Bronchial epithelial cell (primary cell): Measurements from ENCODE around the gene DUSP3. TPM values are rescaled to one million over a fixed set of nuclear protein-coding genes. Genes with fewer than 3 reads are reported as not detected.
A peak's percentile ranks its signal among the peaks of the same experiment; 100 is the strongest.

Experiments
- DNase-seq: peaks from one replicate; pipeline ENCODE4 v3.0.0-alpha.2; 2010; ENCODE audit warnings: low read depth
- FAIRE-seq: peaks from 2 replicates; lab custom pipeline; 2011; peaks lifted over from hg19 to GRCh38; lab: Jason Lieb, UNC
- H3K27me3 ChIP-seq: 2 replicates; pipeline ENCODE4 v1.5.1; 2011; ENCODE audit warnings: low read length; ENCODE audit not compliant: control insufficient read depth, insufficient read depth
- H3K36me3 ChIP-seq: 2 replicates; pipeline ENCODE4 v1.5.1; 2011; ENCODE audit warnings: low read length; ENCODE audit not compliant: control insufficient read depth, insufficient read depth
- H3K4me3 ChIP-seq: 2 replicates; pipeline ENCODE4 v1.5.1; 2011; ENCODE audit warnings: mild to moderate bottlenecking, low read depth, low read length, control low read depth
- total RNA-seq: library from RNA; depleted of rRNA; stranded (reverse); fragments of >200 nt; gene quantifications from 2 replicates; pipeline ENCODE4 v1.2.1, GENCODE V29; 2014
- TF ChIP-seq, protein P1 (sequence below): IDR thresholded peaks from 2 replicates; pipeline ENCODE4 v1.5.1; 2011; ENCODE audit warnings: mild to moderate bottlenecking, moderate library complexity, low read length, control low read depth, inconsistent platforms; ENCODE audit not compliant: insufficient read depth, severe bottlenecking

Gene DUSP3
- total RNA-seq, 1 donor from 2014 or later, result 36.9 TPM

DNA sequence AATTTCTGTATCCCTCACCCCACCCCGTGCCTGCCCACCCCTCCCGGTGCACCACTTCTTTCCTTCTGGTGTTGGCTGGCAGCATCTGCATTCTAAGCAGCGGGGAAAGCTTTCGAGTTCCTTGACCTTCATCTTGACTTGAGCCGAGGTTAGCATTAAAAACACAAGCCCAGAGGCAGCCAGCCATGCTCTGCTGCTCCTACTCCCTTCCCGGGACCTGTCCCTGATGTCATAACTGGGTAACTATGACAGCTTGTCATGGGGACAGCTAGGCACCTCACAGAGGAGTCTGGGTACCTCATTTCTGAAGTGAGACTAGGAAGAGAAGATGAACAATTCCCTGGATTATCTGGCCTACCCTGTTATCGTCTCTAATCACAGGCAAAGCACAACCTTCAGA, 1.4 kb upstream of the DUSP3 start, which contains the start of gene CFAP97D1:
Gene CFAP97D1 (plus strand): TSS at position 301 of the 400 bp plus-strand sequence. CDS start 28 bp downstream, at position 329.
- DNase-seq, result no peak
- H3K27me3 ChIP-seq, result no peaks in the 10 kb centered on the region
- TF ChIP-seq, protein P1, sequence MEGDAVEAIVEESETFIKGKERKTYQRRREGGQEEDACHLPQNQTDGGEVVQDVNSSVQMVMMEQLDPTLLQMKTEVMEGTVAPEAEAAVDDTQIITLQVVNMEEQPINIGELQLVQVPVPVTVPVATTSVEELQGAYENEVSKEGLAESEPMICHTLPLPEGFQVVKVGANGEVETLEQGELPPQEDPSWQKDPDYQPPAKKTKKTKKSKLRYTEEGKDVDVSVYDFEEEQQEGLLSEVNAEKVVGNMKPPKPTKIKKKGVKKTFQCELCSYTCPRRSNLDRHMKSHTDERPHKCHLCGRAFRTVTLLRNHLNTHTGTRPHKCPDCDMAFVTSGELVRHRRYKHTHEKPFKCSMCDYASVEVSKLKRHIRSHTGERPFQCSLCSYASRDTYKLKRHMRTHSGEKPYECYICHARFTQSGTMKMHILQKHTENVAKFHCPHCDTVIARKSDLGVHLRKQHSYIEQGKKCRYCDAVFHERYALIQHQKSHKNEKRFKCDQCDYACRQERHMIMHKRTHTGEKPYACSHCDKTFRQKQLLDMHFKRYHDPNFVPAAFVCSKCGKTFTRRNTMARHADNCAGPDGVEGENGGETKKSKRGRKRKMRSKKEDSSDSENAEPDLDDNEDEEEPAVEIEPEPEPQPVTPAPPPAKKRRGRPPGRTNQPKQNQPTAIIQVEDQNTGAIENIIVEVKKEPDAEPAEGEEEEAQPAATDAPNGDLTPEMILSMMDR, result no peak
- H3K4me3 ChIP-seq, result peak within 1 kb of the TSS; percentile 93
- FAIRE-seq, result no peak
- H3K36me3 ChIP-seq, result peaks cover 5% of the 10 kb centered on the region

DNA sequence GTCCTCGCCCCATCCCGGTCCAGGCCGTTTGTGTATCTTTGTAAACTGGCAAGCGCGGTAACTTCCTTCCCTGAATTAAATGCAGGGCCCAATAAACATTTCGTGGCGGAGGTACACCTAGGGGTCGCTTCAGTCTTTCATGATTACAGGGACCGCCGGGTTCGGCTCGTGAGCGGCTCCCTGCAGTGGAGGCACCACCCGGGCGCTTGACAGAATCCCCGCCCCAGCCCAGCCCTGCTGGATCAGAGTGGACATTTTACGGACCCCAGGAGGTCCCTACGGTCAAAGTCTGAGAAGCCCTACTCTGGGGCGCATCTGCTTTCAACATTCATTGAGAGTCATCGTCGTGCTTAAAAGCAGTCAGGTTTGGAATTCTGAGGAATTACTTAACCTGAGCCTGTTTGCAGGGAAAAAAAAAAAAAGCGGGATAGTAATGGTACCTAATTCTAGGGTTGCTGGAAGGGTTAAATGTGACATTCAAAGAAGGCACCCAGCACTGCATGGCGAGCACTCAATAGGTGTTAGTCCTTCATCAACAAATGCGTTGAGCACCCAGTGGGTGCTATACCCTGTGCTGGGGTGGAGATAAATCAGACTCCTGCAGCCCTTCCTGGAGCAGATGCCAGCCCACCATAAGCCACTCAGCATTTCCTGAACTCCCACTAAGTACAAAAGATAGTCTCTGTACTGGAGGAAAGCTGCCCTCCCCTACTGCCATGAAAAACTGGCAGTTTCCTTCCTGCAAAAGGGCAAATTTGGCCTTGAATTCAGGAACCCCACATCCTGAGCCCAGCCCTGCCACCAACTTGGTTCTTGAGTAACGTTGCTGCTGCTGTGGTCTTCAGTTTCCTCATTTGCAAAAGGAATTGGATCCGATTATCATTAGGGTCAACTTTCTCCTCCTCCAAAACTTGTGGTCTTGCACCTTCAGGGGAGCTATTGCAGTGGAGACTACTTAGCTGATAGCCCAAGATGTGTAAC, 658 bp upstream of the DUSP3 start:
- Histone ChIP-seq H3K36me3 (peaks cover 11% of the 10 kb centered on the region), H3K27me3 (no peaks in the 10 kb centered on the region), H3K4me3 (peak overlapping the region; percentile 93)
- DNase-seq, result no peak
- no peak for FAIRE-seq
- TF ChIP-seq, protein P1, result no peak

DNA sequence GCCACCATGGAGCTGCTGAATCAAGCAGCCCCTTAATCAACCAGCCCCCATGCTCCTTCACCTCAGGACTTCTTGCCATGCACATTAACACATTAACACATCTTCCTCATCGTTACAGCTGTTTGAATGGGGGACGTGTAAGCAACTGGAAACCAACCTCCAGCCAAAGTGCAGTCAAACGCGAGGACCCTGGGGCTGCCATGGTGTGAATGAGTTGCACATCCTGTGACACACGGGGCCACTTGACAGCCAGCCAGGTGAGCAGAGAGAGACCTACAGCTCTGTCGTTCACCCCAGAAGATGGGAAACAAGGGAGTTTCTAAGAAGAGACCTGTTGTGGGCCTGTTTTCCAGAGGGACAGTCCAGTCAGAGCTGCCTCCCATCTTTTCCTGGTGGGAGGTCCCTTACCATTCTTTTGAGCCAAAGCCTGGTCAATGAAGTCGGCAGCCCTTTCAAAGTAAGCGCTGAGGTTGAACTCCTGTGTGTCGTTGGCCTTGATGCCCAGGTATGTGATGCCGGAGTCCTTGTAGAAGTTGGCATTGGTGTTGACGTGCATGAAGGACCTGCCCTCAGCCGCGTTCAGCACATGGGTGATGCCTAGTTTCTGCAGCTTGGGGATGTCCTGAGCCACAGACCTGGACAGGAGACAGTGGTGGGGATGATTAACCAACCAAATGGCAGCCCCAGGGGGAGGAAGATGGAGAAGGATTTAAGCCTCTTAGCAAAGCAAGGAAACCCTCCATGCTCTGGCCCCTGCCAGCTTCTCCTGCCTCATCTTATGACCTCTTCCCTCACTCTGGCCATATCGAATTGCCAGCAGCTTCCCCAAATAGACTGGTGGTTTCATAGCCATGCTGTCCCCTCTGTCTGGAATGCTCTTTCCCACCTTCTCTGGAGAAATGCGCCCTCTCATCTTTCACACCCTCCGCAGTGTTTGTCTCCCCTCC, 4.2 kb downstream of the DUSP3 start:
- H3K36me3 ChIP-seq, result peaks cover 24% of the 10 kb centered on the region
- FAIRE-seq (no peak), DNase-seq (no peak)
- TF ChIP-seq, protein P1, result no peak
- H3K27me3 ChIP-seq, result no peaks in the 10 kb centered on the region
- no peak overlapping the region for H3K4me3 ChIP-seq

DNA sequence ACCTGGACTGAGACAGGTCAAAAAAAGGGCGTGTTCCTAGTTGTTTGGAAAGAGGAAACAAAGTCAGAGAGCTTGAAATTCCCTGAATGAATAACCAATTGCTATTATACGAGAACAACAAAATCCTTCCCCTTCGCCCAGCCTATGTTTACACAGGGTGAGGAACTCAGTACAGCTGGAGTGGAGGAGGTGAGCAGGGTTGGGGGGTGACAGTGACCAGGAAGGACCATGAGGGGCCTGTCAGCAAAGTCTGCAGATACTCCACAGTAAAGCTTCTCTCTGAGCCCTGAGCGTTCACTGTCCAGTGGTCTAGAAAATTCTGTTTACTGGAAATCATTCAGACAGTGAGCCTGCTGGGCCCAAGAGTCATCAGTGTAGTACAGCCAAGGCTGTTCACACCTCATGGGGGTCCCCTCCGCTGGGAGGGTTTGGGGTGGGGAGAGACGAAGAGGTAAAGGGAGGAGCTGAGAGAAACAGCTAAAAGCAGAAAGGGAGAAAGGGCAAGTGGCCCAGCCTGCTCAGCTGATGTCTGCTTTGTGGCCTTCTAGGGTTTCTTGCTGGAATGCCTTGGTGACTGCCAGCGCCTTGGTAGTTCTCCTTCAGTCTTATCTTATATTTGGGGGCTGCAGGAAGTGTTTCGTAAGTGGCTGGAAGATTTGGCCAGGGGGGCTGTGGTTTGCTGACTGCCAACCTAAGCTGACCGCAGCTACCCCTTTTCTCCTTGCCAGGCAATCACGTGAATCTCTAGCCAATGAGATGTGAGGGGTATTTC, 5.7 kb downstream of the DUSP3 start:
- no peak for DNase-seq
- peaks cover 27% of the 10 kb centered on the region for H3K36me3 ChIP-seq

DNA sequence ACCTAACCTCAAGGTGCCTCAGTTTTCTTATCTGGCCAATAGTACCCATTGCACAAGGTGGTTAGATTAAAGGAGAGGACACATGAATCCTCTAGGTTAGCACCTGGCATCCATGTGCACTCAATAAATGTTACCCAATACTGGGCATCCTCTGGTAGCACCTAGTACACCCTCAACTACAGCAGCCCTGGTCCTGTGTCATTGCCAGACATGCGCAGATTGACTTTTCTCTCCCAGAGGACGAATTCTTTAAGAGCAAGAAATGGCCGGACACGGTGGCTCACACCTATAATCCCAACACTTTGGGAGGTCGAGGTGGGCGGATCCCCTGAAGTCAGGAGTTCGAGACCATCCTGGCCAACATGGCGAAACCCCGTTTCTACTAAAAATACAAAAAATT, 7.3 kb downstream of the DUSP3 start:
- Histone ChIP-seq H3K4me3 (no peak overlapping the region), H3K36me3 (peaks cover 23% of the 10 kb centered on the region), H3K27me3 (no peaks in the 10 kb centered on the region)
- FAIRE-seq (peak; percentile 76), DNase-seq (no peak)
- TF ChIP-seq, protein P1, result no peak

More for the DNA sequence above, 5.7 kb downstream of the DUSP3 start:
- no peak overlapping the region for H3K4me3 ChIP-seq
- TF ChIP-seq, protein P1, result no peak
- no peak for FAIRE-seq
- H3K27me3 ChIP-seq, result no peaks in the 10 kb centered on the region
